VCaP (cell line): ENCODE results near the gene ERLEC1.

Source experiments
- H3K27ac ChIP-seq: fragments of 450-650 bp; 2 replicates; pipeline ENCODE4 v1.5.1; 2017
- CTCF ChIP-seq: fragments of 450-650 bp; conservative IDR thresholded peaks from 2 replicates; pipeline ENCODE4 v1.5.1; 2017; ENCODE audit warnings: mild to moderate bottlenecking, moderate library complexity

Gene ERLEC1

GRCh38 chr2:53769318-53769945, 17.4 kb upstream of the ERLEC1 start:
- no peak for TF ChIP-seq CTCF
- no peak overlapping the region for H3K27ac ChIP-seq

- TF ChIP-seq CTCF, result no peak
Measured at GRCh38 chr2:53770264-53770663, 16.6 kb upstream of the ERLEC1 start.

GRCh38 chr2:53777134-53777533, 9.7 kb upstream of the ERLEC1 start:
- no peak for TF ChIP-seq CTCF
- H3K27ac ChIP-seq, result 0 out of 2 replicates have a peak overlapping the region, but pooled peaks have one; percentile 21

More at GRCh38 chr2:53770264-53770663, 16.6 kb upstream of the ERLEC1 start:
- H3K27ac ChIP-seq, result no peak overlapping the region

DNA sequence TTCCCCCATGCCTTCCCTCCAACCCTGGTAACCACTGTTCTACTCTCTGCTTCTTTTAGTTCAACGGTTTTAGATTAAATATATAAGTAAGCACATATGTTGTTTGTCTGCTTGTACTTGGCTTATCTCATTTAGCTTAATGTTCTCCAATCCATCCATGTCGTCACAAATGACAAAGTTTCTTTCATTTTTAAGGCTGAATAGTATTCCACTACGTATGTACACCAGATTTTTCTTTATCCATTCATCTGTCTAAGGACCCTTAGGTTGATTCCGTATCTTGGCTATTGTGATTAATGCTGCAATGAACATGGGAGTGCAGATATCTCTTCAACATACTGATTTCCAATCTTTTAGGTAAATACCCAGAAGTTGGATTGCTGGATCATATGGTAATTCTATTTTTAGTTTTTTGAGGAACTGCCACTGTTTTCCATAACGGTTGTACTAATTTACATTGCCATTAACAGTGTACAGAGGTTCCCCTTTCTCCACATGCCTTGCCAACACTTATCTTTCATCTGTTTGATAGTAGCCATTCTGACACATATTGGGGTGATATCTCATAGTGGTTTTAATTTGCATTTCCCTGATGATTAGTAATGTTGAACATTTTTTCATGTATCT, 8.2 kb upstream of the ERLEC1 start:
- no peak for TF ChIP-seq CTCF

DNA sequence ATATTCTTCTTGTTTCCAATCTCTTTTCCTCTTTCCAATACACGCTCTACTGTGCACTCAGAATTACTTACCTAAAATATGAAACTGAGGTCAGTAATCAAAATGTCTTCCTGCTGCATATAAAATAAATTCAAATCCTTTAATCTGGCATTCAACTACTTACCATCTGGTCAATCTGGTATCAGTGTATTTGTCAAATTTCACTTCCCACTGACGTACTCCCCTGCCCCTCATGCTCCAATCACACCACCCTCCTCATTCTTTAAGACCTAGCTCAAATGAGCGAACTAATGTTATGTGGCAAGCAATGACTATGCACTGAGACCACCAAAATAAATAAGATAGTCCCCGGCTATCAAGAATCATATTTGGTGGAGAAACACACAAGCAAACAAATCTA, 6.8 kb upstream of the ERLEC1 start:
- H3K27ac ChIP-seq, result no peak overlapping the region

More for the DNA sequence above, 8.2 kb upstream of the ERLEC1 start:
- H3K27ac ChIP-seq, result no peak overlapping the region

GRCh38 chr2:53782676-53783075, 4.2 kb upstream of the ERLEC1 start:
- TF ChIP-seq CTCF, result no peak
- H3K27ac ChIP-seq, result no peak overlapping the region

More for the DNA sequence above, 6.8 kb upstream of the ERLEC1 start:
- TF ChIP-seq CTCF, result no peak

DNA sequence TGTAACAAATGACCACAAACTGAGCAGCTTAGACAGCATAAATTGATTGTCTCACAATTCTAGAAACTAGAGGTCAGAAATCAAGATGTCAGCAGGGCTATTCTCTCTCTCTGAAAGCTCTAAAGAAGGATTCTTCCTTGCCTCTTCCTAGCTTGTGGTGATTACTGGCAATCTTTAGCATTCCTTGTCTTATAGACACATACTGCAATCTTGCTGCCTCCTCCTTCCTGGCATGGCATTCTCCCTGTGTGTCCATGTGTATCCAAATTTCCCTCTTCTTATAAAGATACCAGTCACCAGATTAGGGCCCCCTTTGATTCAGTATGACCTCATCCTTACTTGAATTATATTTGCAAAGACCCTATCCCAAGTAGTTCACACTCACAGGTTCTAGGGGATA, 2.4 kb upstream of the ERLEC1 start:
- H3K27ac ChIP-seq, result no peak overlapping the region
- TF ChIP-seq CTCF, result no peak
